ENCODE measurements around the gene MED29.

DNA sequence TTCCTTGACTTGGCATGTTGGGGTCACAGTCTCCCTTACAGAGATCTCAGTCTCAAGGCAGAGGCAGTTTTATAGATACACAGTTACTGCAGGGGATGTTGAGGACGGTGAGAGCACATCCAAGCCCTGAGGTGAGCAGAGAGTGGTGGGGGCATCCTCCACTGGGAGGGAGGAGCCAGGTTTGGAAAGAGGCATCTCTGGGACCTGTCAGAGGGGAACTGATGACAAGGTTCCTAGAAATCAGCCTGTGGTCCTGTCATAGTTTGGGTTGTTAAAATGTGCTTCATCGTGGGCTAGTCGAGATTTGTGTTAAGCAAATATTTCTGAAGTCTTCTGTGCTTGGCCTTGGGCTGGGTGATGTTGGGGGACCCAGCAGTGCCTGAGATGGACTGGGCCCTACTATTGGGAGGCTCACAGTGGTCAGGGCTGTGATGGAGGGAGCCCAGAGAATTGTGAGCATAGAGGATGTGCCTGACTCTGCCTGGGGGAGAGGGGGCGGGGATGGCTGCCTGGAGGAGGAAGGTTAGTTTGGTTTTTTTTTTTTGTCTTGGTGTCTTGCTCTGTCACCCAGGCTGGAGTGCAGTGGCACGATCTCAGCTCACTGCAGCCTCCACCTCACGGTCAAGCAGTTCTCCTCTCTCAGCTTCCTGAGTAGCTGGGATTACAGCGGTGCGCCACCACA is 58.1 kb downstream of the MED29 start:
- TF ChIP-seq TAF1 (IDR thresholded peaks at IDR 0.05; ENCODE audit: borderline replicate concordance, insufficient read depth, low read length) (no peak), SIN3A (IDR thresholded peaks at IDR 0.05; ENCODE audit: borderline replicate concordance, insufficient read depth, low read length) (no peak), FOXP2 (optimal IDR thresholded peaks at IDR 0.05; ENCODE audit: borderline replicate concordance, extremely low read depth, extremely low read length, insufficient read depth) (no peak)
